Stimulated activated CD8-positive, alpha-beta memory T cell treated with anti-CD3 and anti-CD28 coated beads, Interleukin-7, amount 100 ng/mL, for 1 hour (primary cell): Measurements from ENCODE around the gene CBARP.

ENCODE experiments used
- DNase-seq, 2 donors: peaks; one replicate each; pipeline ENCODE4 v3.0.0-alpha.2; 2020; ENCODE audit warnings: low read depth in 2 of 2

CBARP gene

DNA sequence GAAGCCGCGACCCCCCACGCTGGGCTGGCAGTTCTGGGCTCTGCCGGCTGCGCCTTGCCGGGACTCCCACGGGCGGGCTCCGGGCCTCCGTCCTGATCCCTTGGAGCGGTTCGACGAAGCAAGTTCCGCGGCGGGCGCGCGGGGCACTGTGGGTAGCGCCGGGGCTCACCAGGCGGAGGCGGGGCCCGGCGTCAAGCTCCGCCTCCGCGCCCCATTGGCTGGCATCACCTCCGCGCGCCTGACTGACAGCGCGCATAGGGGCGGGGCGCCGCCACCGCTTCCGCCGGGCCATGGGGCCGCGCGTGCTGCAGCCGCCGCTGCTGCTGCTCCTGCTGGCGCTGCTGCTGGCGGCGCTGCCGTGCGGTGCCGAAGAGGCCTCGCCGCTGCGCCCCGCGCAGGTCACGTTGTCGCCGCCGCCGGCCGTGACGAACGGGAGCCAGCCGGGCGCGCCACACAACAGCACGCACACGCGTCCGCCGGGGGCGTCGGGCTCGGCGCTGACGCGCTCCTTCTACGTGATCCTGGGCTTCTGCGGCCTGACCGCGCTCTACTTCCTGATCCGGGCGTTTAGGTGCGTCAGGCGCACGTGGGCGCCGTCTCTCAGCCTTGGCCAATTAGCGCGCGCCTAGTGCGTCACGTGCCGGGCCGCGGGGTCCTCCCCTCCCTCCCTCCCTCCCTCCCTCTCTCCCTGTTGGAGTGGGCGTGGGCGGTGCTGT, 37.6 kb upstream of the CBARP start, which contains the start of gene FAM174C:
Gene FAM174C, plus strand, starts transcription at position 271 of the 716 bp plus-strand sequence. Its CDS starts 20 bp downstream, at position 291.
- peak; percentile 87 to 91 for DNase-seq

DNA sequence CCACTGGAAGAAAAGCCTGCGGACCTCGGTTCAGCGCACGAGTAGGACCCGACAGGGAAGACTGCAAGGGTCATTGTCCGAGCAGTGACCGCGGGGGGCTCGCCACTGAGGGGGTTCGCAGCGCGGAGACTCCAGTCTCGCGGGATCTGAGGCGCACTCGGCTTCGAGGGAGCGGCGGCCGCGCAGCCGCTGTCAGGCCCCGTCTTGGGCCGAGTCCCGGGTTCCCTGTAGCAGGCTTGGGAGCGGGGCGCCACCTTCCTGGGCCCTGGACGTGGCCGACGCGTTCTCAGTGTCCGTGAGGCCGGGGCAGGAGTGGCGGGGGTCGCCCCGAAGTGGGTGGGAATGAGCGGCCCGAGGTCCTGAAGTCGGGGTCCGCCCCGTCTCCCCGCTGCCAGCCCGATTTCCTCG, 37.1 kb upstream of the CBARP start:
- DNase-seq = no peak

DNA sequence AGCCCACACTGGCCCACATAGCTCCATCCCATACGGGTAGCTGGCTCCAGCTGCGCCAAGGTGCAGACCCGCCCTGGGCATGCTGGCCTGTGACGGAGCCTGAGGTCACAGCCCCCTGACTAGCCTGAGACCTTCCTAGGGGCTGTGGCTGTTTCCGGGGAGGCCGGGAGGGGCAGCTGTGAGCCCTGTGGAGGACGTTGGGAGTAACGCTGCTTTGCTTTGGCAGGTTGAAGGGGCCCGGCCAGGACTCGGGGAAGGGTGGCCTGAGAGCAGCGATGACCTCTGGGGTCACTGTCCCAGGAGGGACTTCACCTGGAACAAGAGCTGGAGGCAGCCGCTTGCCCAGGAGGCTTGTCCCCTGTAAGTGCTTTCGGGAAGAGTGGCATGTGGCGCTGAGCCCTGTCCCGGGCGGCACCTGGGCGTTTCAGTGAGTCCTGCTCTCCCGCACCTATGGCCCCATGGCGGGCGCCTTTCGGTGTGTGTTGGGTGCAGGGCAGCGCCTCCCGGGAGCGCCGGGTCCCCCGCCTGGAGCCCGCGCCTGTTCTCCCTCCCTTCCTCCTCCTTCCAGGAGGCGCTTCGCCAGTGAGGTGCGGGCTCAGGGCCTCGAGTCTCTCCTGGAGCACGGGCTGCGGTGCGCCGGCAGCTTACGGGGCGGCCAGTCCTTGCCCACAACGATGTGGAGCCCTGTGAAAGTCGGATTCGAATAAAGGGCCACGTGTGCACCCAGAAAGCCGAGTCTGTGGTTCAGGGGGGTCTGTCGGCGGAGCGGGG, 36.5 kb upstream of the CBARP start:
- no peak for DNase-seq

- no peak for DNase-seq
Observed at GRCh38 chr19:1273263-1274041, 35.6 kb upstream of the CBARP start.

DNA sequence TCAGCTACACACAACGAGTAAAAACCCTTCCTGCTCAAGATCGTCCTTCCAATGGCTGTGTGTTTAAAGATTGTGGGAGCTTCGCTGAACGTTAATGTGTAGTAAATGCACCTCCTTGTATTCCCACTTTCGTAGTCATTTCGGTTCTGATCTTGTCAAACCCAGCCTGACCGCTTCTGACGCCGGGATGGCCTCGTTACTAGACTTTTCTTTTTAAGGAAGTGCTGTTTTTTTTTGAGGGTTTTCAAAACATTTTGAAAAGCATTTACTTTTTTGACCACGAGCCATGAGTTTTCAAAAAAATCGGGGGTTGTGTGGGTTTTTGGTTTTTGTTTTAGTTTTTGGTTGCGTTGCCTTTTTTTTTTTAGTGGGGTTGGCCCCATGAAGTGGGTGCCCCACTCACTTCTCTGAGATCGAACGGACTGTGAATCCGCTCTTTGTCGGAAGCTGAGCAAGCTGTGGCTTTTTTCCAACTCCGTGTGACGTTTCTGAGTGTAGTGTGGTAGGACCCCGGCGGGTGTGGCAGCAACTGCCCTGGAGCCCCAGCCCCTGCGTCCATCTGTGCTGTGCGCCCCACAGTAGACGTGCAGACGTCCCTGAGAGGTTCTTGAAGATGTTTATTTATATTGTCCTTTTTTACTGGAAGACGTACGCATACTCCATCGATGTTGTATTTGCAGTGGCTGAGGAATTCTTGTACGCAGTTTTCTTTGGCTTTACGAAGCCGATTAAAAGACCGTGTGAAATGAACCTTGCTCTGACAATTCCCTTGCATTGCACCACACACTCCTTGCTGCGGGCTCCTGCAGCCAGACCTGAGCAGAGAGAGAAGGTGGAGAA, 34.8 kb upstream of the CBARP start:
- DNase-seq = no peak

GRCh38 chr19:1271528-1272422, 34.0 kb upstream of the CBARP start:
- no peak for DNase-seq

DNA sequence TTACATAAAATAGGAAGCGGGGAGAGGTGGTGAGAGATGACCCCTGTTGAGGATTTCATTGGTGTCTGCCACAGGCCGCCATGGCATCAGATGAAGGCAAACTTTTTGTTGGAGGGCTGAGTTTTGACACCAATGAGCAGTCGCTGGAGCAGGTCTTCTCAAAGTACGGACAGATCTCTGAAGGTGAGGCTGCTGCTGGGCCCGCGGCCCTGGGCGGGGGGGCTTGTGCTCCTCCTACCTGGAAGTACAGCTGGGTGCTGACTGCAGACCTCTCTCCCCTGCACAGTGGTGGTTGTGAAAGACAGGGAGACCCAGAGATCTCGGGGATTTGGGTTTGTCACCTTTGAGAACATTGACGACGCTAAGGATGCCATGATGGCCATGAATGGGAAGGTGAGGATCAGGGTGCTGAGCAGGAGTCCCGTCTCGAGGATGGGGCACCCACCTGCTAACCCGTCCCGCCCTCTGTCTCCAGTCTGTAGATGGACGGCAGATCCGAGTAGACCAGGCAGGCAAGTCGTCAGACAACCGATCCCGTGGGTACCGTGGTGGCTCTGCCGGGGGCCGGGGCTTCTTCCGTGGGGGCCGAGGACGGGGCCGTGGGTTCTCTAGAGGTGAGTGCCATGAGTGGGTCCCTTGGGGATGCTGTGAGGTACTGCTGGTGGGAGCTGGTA, 33.2 kb upstream of the CBARP start:
- no peak for DNase-seq

DNA sequence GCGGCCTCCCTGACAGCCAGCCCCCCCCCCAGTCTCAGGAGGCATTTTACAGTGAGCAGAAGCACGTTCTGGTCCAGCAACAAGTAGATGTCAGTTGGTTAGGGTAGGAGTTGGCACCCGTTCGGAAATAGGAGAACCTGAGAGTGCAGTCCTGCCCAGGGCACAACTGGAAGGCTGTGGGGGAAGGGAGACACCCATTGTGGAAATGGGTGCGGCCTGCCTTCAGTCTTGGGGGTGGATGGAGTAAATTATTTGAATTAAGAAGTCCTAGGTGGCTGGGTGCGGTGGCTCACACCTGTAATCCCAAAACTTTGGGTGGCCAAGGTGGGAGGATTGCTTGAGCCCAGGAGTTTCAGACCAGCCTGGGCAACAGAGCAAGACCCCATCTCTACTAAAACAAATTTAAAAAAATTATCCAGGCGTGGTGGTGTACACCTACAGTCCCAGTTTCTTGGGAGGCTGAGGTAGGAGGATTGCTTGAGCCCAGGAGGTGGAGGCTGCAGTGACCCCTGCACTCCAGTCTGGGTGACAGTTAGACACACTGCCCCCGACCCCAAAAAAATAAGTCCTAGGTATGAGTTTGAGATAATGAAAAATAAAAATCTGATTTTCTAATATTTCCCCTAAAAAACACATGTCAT, 32.5 kb upstream of the CBARP start:
- no peak for DNase-seq

GRCh38 chr19:1269478-1270212, 31.8 kb upstream of the CBARP start:
- DNase-seq = peak in 1 of 2 donors; percentile 71

DNA sequence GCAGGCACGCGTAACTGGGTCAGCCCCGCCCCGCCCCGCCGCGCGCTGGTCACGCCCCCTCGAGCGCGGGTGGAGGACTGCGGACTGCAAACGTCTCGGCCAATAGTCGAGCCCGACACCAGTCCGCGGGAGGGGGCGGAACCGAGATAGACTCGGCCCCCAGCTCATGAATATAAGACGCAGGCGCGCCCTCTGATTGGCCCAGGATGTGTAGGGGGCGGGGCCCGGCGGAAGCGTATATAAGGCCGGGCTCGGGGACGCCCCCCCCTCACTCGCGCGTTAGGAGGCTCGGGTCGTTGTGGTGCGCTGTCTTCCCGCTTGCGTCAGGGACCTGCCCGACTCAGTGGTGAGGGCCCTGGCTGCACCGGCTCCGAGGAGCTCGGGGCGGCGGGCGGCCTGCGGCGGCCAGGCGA, 31.3 kb upstream of the CBARP start, which contains the start of gene CIRBP:
Gene CIRBP, plus strand, starts transcription at position 268 of the 413 bp plus-strand sequence. CDS start 1,602 bp downstream, outside the sequence.
- peak; percentile 98 to 99 for DNase-seq

- no peak for DNase-seq
Observed at GRCh38 chr19:1268226-1269064, 30.6 kb upstream of the CBARP start.

- no peak for DNase-seq
Observed at GRCh38 chr19:1267477-1268225, 29.8 kb upstream of the CBARP start.

GRCh38 chr19:1266916-1267476, 29.2 kb upstream of the CBARP start:
- no peak for DNase-seq

DNA sequence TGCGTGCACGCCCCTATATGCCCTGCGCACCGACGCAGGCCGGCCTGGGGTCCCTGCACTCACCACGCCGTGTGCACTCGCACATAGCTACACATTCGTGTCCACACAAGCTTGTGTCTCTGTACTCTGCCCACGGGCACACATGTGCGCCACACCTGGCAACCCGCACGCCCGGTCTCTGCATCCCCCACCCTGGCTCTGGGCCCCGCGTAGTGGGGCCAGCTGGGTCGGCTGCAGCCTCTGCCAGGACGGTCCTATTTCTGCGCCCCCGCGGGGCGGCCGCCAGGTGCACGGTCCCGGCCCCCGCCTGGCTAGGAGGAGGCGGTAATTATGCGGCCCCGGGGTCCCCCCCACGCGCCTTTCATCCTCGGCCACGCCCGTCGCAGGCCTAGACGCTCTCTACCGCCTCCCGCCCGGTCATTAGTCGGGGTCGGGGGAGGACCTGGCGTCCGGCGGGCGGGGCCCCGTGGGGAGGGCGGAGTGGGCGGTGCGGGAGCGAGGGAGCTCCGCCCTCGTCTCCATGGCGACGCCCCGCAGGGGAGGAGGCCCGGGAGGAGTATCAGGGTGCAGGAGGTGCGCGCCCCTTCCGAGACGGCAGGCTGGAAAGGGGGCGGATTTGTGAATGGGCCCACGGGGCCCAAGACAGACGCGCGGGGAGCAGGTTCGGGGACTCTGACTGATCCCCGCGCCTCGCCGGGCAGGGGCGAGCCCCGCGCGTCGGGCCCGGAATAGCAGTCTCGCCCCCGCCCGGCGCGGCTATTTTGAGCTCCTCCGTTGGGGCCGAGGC, 28.5 kb upstream of the CBARP start:
- DNase-seq = peak in 1 of 2 donors; percentile 69

GRCh38 chr19:1265615-1266128, 27.9 kb upstream of the CBARP start:
- DNase-seq = no peak
